Measurements from ENCODE around the gene SOCS3.

SOCS3 gene

GRCh38 chr17:78364436-78365281 lies 4.8 kb upstream of the SOCS3 start:
- H3K27me3 ChIP-seq (ENCODE audit: insufficient read depth, low read length), result peaks cover 11% of the 10 kb centered on the region; the same call in 1 of the 2 replicates

GRCh38 chr17:78362671-78363070 lies 2.8 kb upstream of the SOCS3 start:
- H3K9me2 ChIP-seq (ENCODE audit: low read depth, low read length), result no peaks in the 10 kb centered on the region
- H3F3A ChIP-seq (ENCODE audit: insufficient read depth, low read length), result no peaks in the 10 kb centered on the region
- H4K20me1 ChIP-seq (ENCODE audit: insufficient read depth, low read length), result no peaks in the 10 kb centered on the region
- H2AFZ ChIP-seq (ENCODE audit: low read length), result no peak overlapping the region
- H3K36me3 ChIP-seq (ENCODE audit: insufficient read depth, low read length), result no peaks in the 10 kb centered on the region
- no peak overlapping the region for H3K4me2 ChIP-seq (ENCODE audit: low read length)
- H3K27ac ChIP-seq (ENCODE audit: low read depth, low read length, poor library complexity, severe bottlenecking), result no peak overlapping the region
- no peaks in the 10 kb centered on the region for H3K9me3 ChIP-seq (ENCODE audit: low read length)
- peaks cover 7% of the 10 kb centered on the region for H3K27me3 ChIP-seq (ENCODE audit: insufficient read depth, low read length)
- no peak overlapping the region for H3K9ac ChIP-seq (ENCODE audit: low read length)
- no peaks in the 10 kb centered on the region for H3K79me2 ChIP-seq (ENCODE audit: insufficient read depth, low read length)
- TF ChIP-seq EZH2 (IDR thresholded peaks at IDR 0.05; ENCODE audit: borderline replicate concordance, low read length) (no peak), CTCF (IDR thresholded peaks at IDR 0.05; ENCODE audit: low read length) (no peak)
- H3K4me1 ChIP-seq (ENCODE audit: insufficient read depth, low read length, severe bottlenecking), result peaks cover 4% of the 10 kb centered on the region
- H3K4me3 ChIP-seq (ENCODE audit: low read depth, low read length, poor library complexity, severe bottlenecking), result no peak overlapping the region

More at GRCh38 chr17:78364436-78365281, 4.8 kb upstream of the SOCS3 start:
- H3K9ac ChIP-seq (ENCODE audit: low read length), result no peak overlapping the region
- H3K9me3 ChIP-seq (ENCODE audit: low read length), result no peaks in the 10 kb centered on the region
- H3K4me3 ChIP-seq (ENCODE audit: low read depth, low read length, poor library complexity, severe bottlenecking), result no peak overlapping the region
- no peak overlapping the region for H3K4me2 ChIP-seq (ENCODE audit: low read length)
- peaks cover 4% of the 10 kb centered on the region for H3K4me1 ChIP-seq (ENCODE audit: insufficient read depth, low read length, severe bottlenecking)
- TF ChIP-seq CTCF (IDR thresholded peaks at IDR 0.05; ENCODE audit: low read length), result no peak
- no peaks in the 10 kb centered on the region for H3K36me3 ChIP-seq (ENCODE audit: insufficient read depth, low read length)
- no peak overlapping the region for H2AFZ ChIP-seq (ENCODE audit: low read length)
- no peaks in the 10 kb centered on the region for H3F3A ChIP-seq (ENCODE audit: insufficient read depth, low read length)
- no peak overlapping the region for H3K27ac ChIP-seq (ENCODE audit: low read depth, low read length, poor library complexity, severe bottlenecking)
- H3K79me2 ChIP-seq (ENCODE audit: insufficient read depth, low read length), result no peaks in the 10 kb centered on the region
- H3K9me2 ChIP-seq (ENCODE audit: low read depth, low read length), result no peaks in the 10 kb centered on the region
- no peaks in the 10 kb centered on the region for H4K20me1 ChIP-seq (ENCODE audit: insufficient read depth, low read length)

- Histone ChIP-seq H3F3A (ENCODE audit: insufficient read depth, low read length) (no peaks in the 10 kb centered on the region), H3K27ac (ENCODE audit: low read depth, low read length, poor library complexity, severe bottlenecking) (no peak overlapping the region), H3K9me2 (ENCODE audit: low read depth, low read length) (no peaks in the 10 kb centered on the region), H3K36me3 (ENCODE audit: insufficient read depth, low read length) (no peaks in the 10 kb centered on the region), H3K4me3 (ENCODE audit: low read depth, low read length, poor library complexity, severe bottlenecking) (no peak overlapping the region), H3K79me2 (ENCODE audit: insufficient read depth, low read length) (no peaks in the 10 kb centered on the region), H3K27me3 (ENCODE audit: insufficient read depth, low read length) (peaks cover 12% of the 10 kb centered on the region), H3K4me1 (ENCODE audit: insufficient read depth, low read length, severe bottlenecking) (peaks cover 4% of the 10 kb centered on the region), H2AFZ (ENCODE audit: low read length) (no peak overlapping the region), H4K20me1 (ENCODE audit: insufficient read depth, low read length) (no peaks in the 10 kb centered on the region), H3K9me3 (ENCODE audit: low read length) (no peaks in the 10 kb centered on the region), H3K9ac (ENCODE audit: low read length) (no peak overlapping the region), H3K4me2 (ENCODE audit: low read length) (no peak overlapping the region)
- no peak for TF ChIP-seq CTCF (IDR thresholded peaks at IDR 0.05; ENCODE audit: low read length)
- TF ChIP-seq EZH2 (IDR thresholded peaks at IDR 0.05; ENCODE audit: borderline replicate concordance, low read length), result no peak
Observed at GRCh38 chr17:78362232-78362631, 2.4 kb upstream of the SOCS3 start.
